CD8-positive, alpha-beta memory T cell (primary cell): Measurements from ENCODE around the gene C1QTNF8. TPM values are rescaled to one million over a fixed set of nuclear protein-coding genes. Genes with fewer than 3 reads are reported as not detected.

Experiments
- CTCF ChIA-PET: fragments of 350-600 bp; sonication (Branson Sonifier 250); formaldehyde crosslinking; loops from one replicate; lab custom pipeline; 2021; ENCODE audit warnings: antibody characterized with exemption; lab: Charles Lee
- POLR2A ChIA-PET: fragments of 350-600 bp; sonication (Branson Sonifier 250); formaldehyde crosslinking; loops from one replicate; lab custom pipeline; 2021; ENCODE audit warnings: antibody characterized with exemption; lab: Charles Lee
- DNase-seq, 5 donors: peaks; one replicate each; pipeline versions ENCODE4 v3.0.0 to v3.0.0-alpha.2; 2020 to 2022; ENCODE audit warnings: mixed read lengths in 1 of 5
- H3K27ac ChIP-seq: one replicate; pipeline ENCODE4 v1.7.0; 2013; ENCODE audit warnings: low read depth, mild to moderate bottlenecking, low read length, moderate library complexity
- H3K27me3 ChIP-seq: 2 replicates; pipeline ENCODE4 v1.7.0; 2013; ENCODE audit warnings: low read length, mild to moderate bottlenecking; ENCODE audit not compliant: insufficient read depth, poor library complexity, severe bottlenecking
- H3K36me3 ChIP-seq: 2 replicates; pipeline ENCODE4 v1.7.0; 2013; ENCODE audit warnings: mild to moderate bottlenecking, low read length, moderate library complexity; ENCODE audit not compliant: insufficient read depth
- H3K4me1 ChIP-seq: 2 replicates; pipeline ENCODE4 v1.7.0; 2013; ENCODE audit warnings: mild to moderate bottlenecking, low read length, moderate library complexity; ENCODE audit not compliant: insufficient read depth
- H3K4me3 ChIP-seq: 2 replicates; pipeline ENCODE4 v1.7.0; 2013; ENCODE audit warnings: mild to moderate bottlenecking, low read length
- H3K9me3 ChIP-seq: 2 replicates; pipeline ENCODE4 v1.7.0; 2013; ENCODE audit warnings: mild to moderate bottlenecking, low read length
- H3K27ac Mint-ChIP-seq, 8 donors: one replicate each; pipeline ENCODE4 v1.8.0; 2020 to 2021; ENCODE audit warnings: mixed read lengths in 8 of 8, mild to moderate bottlenecking in 6 of 8, inconsistent platforms in 3 of 8, moderate library complexity in 3 of 8
- H3K27me3 Mint-ChIP-seq, 2 donors: one replicate each; pipeline ENCODE4 v1.8.0; 2020 to 2021; ENCODE audit warnings: mixed read lengths in 2 of 2, mild to moderate bottlenecking in 1 of 2, moderate library complexity in 1 of 2
- H3K36me3 Mint-ChIP-seq, 3 donors: one replicate each; pipeline ENCODE4 v1.8.0; 2020 to 2021; ENCODE audit warnings: mixed read lengths in 3 of 3, inconsistent platforms in 1 of 3, mild to moderate bottlenecking in 1 of 3
- H3K4me1 Mint-ChIP-seq, 3 donors: one replicate each; pipeline ENCODE4 v1.8.0; 2020 to 2021; ENCODE audit warnings: mixed read lengths in 3 of 3, inconsistent platforms in 1 of 3, mild to moderate bottlenecking in 1 of 3
- H3K4me3 Mint-ChIP-seq, 7 donors: one replicate each; pipeline ENCODE4 v1.8.0; 2020 to 2021; ENCODE audit warnings: mixed read lengths in 7 of 7, mild to moderate bottlenecking in 6 of 7, moderate library complexity in 4 of 7, inconsistent platforms in 2 of 7
- H3K9me3 Mint-ChIP-seq, 5 donors: one replicate each; pipeline ENCODE4 v1.8.0; 2020 to 2022; ENCODE audit warnings: mixed read lengths in 5 of 5, mild to moderate bottlenecking in 3 of 5, moderate library complexity in 2 of 5, inconsistent platforms in 1 of 5
- polyA plus RNA-seq: library from polyadenylated mRNA; unstranded; fragments of 300-500 nt; fragmentation: Illumina TruSeq; gene quantifications from one replicate; pipeline ENCODE4 v1.2.3, GENCODE V29; 2021
- total RNA-seq, 2 experiments: library from RNA; stranded (reverse); gene quantifications; one replicate each; pipeline ENCODE4 v1.2.3, GENCODE V29; 2021

C1QTNF8 gene
- total and polyA plus RNA-seq, 3 experiments from 2014 or later = not detected

DNA sequence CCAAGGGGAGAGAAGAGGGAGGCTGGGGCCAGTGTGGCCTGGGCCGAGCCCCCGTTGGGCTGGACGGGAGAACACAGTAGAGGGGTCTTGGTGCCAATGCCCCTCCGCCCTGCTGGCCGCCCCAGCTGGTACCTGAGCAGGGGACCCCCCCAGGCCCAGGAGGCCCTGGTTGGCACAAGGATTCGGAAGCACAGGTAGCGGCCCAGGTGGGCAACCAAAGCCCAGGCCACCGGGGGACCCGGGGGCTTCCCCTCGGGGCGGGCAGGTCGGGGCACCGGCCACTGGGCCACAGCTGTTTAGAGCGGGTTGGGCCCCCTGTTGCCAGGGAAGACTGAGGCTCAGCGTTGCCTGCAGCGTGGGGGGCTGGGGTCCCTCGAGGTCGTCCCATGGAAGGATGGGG is 28.2 kb upstream of the C1QTNF8 start:
- H3K4me3 Mint-ChIP-seq = no peak overlapping the region
- H3K9me3 Mint-ChIP-seq = no peaks in the 10 kb centered on the region
- no peaks in the 10 kb centered on the region for H3K27me3 Mint-ChIP-seq
- no peaks in the 10 kb centered on the region for H3K4me1 Mint-ChIP-seq
- Histone ChIP-seq H3K27ac (no peak overlapping the region), H3K27me3 (no peaks in the 10 kb centered on the region), H3K36me3 (no peaks in the 10 kb centered on the region), H3K9me3 (no peaks in the 10 kb centered on the region), H3K4me3 (no peak overlapping the region), H3K4me1 (no peaks in the 10 kb centered on the region)
- CTCF ChIA-PET = no interaction called here
- no peak for DNase-seq
- no peak overlapping the region for H3K27ac Mint-ChIP-seq
- H3K36me3 Mint-ChIP-seq = no peaks in the 10 kb centered on the region
- POLR2A ChIA-PET = no interaction called here

DNA sequence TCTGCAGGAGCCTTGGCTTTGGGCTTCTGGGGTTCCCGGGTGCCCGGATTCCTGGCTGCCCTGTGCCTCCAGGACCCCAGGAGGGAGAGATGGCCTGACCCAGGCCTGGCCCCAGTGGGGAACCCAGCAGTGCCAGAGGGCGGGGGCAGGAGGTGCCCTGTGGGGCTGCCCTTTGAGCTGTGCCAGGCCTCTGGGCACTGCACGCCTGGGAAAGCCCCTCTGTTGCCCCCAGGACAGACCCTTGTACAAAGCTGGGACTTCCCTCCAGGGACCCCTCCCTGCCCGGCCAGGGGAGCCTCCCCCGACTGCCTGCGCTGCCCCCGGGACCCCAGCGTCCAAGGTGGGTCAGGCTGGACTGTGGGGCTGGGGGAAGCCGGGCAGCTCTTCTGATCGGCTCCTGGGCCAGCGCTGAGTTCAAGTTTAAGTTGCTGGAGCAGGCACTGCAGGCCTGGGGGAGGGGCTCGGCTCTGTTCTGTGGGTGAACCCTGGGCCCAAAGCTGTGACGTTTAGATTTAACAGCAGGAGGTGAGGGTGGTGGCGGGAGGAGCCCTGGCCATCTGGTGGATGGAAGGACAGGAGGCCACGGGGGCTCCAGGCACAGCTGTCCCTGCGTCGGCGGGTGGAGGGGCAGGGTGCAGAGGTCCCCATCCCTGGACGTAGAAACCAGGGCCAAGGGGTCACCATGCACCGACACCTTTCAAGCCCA is 27.6 kb upstream of the C1QTNF8 start:
- H3K9me3 Mint-ChIP-seq = no peaks in the 10 kb centered on the region
- no peak for DNase-seq
- Histone ChIP-seq H3K27me3 (no peaks in the 10 kb centered on the region), H3K4me3 (no peak overlapping the region), H3K27ac (no peak overlapping the region), H3K36me3 (no peaks in the 10 kb centered on the region), H3K9me3 (no peaks in the 10 kb centered on the region), H3K4me1 (no peaks in the 10 kb centered on the region)
- no peak overlapping the region for H3K27ac Mint-ChIP-seq
- no peaks in the 10 kb centered on the region for H3K27me3 Mint-ChIP-seq
- ChIA-PET CTCF (no interaction called here), POLR2A (no interaction called here)
- H3K36me3 Mint-ChIP-seq = no peaks in the 10 kb centered on the region
- H3K4me1 Mint-ChIP-seq = no peaks in the 10 kb centered on the region
- no peak overlapping the region for H3K4me3 Mint-ChIP-seq

DNA sequence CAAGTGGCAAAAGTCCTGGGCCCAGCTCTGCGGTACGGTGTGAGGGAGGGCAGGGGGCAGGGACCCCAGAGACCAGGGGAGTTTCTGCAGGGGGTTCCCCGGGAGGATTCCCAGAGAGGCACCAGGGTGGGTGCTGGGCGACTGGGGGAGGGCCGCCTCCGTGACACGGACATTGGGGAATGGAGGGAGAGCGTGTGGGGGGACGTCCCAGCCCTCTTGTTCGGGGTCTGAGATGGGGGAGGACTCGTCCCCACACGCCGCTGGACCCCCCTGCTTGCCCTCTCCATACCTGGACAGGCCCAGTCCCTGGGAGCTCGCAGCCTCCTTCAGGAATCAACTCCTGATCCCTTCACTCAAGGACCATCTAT is 26.3 kb upstream of the C1QTNF8 start:
- H3K36me3 ChIP-seq = no peaks in the 10 kb centered on the region
- CTCF ChIA-PET = no interaction called here
- no peak overlapping the region for H3K4me3 ChIP-seq
- no peak for DNase-seq
- no peaks in the 10 kb centered on the region for H3K9me3 Mint-ChIP-seq
- H3K27me3 Mint-ChIP-seq = no peaks in the 10 kb centered on the region
- H3K27ac ChIP-seq = no peak overlapping the region
- H3K36me3 Mint-ChIP-seq = no peaks in the 10 kb centered on the region
- H3K27ac Mint-ChIP-seq = no peak overlapping the region
- H3K9me3 ChIP-seq = no peaks in the 10 kb centered on the region
- no peaks in the 10 kb centered on the region for H3K4me1 Mint-ChIP-seq
- POLR2A ChIA-PET = no interaction called here
- H3K4me3 Mint-ChIP-seq = no peak overlapping the region
- H3K27me3 ChIP-seq = no peaks in the 10 kb centered on the region
- H3K4me1 ChIP-seq = no peaks in the 10 kb centered on the region

- no peak overlapping the region for H3K4me3 Mint-ChIP-seq
- H3K36me3 Mint-ChIP-seq = no peaks in the 10 kb centered on the region
- CTCF ChIA-PET = no interaction called here
Observed at GRCh38 chr16:1121601-1122397, 25.8 kb upstream of the C1QTNF8 start.

DNA sequence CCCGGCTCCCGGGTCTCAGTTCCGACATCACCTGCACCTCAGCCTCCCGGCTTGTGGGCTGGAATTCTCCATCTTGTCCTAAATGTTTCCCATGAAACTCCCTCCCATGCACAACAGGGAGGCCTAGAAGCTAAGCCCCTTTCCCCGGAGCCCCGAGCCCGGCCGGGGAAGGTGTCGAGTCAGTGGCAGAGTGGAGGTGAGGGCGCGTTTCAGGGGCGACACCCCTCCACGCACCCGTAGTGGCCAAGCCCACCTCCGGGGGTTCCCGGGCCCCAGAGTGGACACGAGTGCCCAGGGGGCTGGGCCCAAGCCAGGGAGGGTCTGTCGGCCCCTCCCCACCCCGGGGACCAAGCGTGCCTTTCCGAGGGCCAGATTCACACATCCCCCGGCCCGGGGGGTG is 25.0 kb upstream of the C1QTNF8 start:
- no peaks in the 10 kb centered on the region for H3K27me3 Mint-ChIP-seq
- no peaks in the 10 kb centered on the region for H3K9me3 ChIP-seq
- POLR2A ChIA-PET = no interaction called here
- no peaks in the 10 kb centered on the region for H3K36me3 Mint-ChIP-seq
- H3K27me3 ChIP-seq = no peaks in the 10 kb centered on the region
- DNase-seq = no peak
- H3K4me3 ChIP-seq = no peak overlapping the region
- H3K36me3 ChIP-seq = no peaks in the 10 kb centered on the region
- no peaks in the 10 kb centered on the region for H3K4me1 ChIP-seq
- H3K9me3 Mint-ChIP-seq = no peaks in the 10 kb centered on the region
- H3K27ac ChIP-seq = no peak overlapping the region
- H3K4me3 Mint-ChIP-seq = no peak overlapping the region
- no peak overlapping the region for H3K27ac Mint-ChIP-seq
- H3K4me1 Mint-ChIP-seq = no peaks in the 10 kb centered on the region
- CTCF ChIA-PET = no interaction called here

More at GRCh38 chr16:1121601-1122397, 25.8 kb upstream of the C1QTNF8 start:
- H3K36me3 ChIP-seq = no peaks in the 10 kb centered on the region
- H3K27ac Mint-ChIP-seq = no peak overlapping the region
- H3K27ac ChIP-seq = no peak overlapping the region
- no peaks in the 10 kb centered on the region for H3K4me1 ChIP-seq
- H3K4me1 Mint-ChIP-seq = no peaks in the 10 kb centered on the region
- POLR2A ChIA-PET = no interaction called here
- no peaks in the 10 kb centered on the region for H3K9me3 ChIP-seq
- H3K27me3 Mint-ChIP-seq = no peaks in the 10 kb centered on the region
- no peak overlapping the region for H3K4me3 ChIP-seq
- no peak for DNase-seq
- H3K27me3 ChIP-seq = no peaks in the 10 kb centered on the region
- no peaks in the 10 kb centered on the region for H3K9me3 Mint-ChIP-seq

GRCh38 chr16:1120577-1120941 is 24.5 kb upstream of the C1QTNF8 start:
- Mint-ChIP-seq H3K36me3 (no peaks in the 10 kb centered on the region), H3K27ac (no peak overlapping the region), H3K4me3 (no peak overlapping the region), H3K27me3 (no peaks in the 10 kb centered on the region), H3K4me1 (no peaks in the 10 kb centered on the region), H3K9me3 (no peaks in the 10 kb centered on the region)
- Histone ChIP-seq H3K4me3 (no peak overlapping the region), H3K27ac (no peak overlapping the region), H3K4me1 (no peaks in the 10 kb centered on the region), H3K36me3 (no peaks in the 10 kb centered on the region), H3K9me3 (no peaks in the 10 kb centered on the region), H3K27me3 (no peaks in the 10 kb centered on the region)
- no peak for DNase-seq
- CTCF ChIA-PET = no interaction called here
- POLR2A ChIA-PET = no interaction called here

DNA sequence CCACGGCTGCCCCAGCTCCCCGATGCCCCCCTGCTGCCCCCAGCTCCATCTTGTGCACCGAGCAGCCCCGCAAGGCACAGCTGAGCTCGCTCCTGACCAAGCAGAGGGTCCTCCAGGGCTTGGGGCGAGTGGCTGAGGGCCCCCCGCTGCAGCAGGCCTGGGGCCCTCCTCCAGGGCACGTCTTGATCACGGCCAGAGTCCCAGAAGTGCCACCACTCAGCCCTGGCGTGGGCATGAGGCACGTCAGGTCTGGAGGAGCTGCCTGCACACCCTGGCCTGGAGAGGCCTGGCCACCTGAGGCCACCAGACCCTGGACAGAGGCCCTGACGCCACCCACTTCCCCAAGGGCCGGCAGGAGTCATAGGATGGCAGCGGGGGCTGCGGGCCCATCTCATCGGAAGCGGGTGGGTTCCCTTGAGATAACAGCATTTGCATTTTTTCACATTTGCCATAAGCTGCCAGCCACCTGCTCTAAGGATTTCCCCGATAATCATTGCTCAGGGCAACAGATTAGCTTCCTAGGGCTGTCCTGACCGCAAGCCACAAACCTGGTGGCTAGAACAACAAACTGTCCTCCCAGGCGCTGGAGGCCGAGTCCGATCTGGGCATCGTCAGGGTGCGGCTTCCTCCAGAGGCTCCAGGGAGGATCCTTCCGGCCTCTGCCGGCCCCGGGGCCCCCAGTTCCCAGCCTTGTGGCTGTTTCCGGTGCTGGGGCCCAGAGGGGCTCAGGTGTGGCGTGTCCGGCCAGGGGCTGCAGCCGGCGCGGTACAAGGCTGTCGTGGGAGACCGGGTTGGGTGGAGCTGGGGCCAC is 23.9 kb upstream of the C1QTNF8 start:
- Mint-ChIP-seq H3K27me3 (no peaks in the 10 kb centered on the region), H3K9me3 (no peaks in the 10 kb centered on the region)
- H3K27me3 ChIP-seq = no peaks in the 10 kb centered on the region

GRCh38 chr16:1119129-1119528 is 23.1 kb upstream of the C1QTNF8 start:
- no peak overlapping the region for H3K27ac Mint-ChIP-seq
- H3K9me3 Mint-ChIP-seq = no peaks in the 10 kb centered on the region
- DNase-seq = no peak
- Histone ChIP-seq H3K36me3 (no peaks in the 10 kb centered on the region), H3K27ac (no peak overlapping the region), H3K4me3 (no peak overlapping the region), H3K27me3 (no peaks in the 10 kb centered on the region), H3K9me3 (no peaks in the 10 kb centered on the region), H3K4me1 (no peaks in the 10 kb centered on the region)
- ChIA-PET CTCF (no interaction called here), POLR2A (no interaction called here)
- no peak overlapping the region for H3K4me3 Mint-ChIP-seq
- H3K27me3 Mint-ChIP-seq = no peaks in the 10 kb centered on the region
- no peaks in the 10 kb centered on the region for H3K36me3 Mint-ChIP-seq
- H3K4me1 Mint-ChIP-seq = no peaks in the 10 kb centered on the region

More for the DNA sequence above, 23.9 kb upstream of the C1QTNF8 start:
- POLR2A ChIA-PET = no interaction called here
- Histone ChIP-seq H3K4me3 (no peak overlapping the region), H3K27ac (no peak overlapping the region), H3K36me3 (no peaks in the 10 kb centered on the region), H3K9me3 (no peaks in the 10 kb centered on the region), H3K4me1 (no peaks in the 10 kb centered on the region)
- no peak overlapping the region for H3K27ac Mint-ChIP-seq
- H3K36me3 Mint-ChIP-seq = no peaks in the 10 kb centered on the region
- no peak overlapping the region for H3K4me3 Mint-ChIP-seq
- CTCF ChIA-PET = no interaction called here
- no peaks in the 10 kb centered on the region for H3K4me1 Mint-ChIP-seq
- DNase-seq = no peak
